ENCODE results near the gene FBN2.

The FBN2 gene

DNA sequence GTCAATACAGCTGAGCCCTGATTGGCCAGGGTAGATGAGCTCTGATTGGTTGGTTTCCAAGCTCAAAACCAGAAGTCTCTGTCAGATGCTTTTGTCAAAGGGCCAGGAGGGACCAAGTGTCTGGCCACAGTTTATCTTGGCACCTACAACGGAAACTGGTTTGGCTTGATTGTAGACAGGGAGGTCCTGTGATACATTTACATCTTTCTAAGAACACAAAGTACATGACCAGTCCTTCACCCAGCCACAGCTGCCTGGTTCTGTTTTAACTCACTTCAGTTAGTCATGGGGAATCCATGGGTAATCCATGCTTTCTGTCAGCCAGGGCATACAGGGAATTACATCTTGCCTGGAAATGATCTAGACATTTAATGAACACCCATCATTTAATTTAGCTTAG lies 283.3 kb downstream of the FBN2 start:
- no peak for TF ChIP-seq POLR2AphosphoS5 (IDR thresholded peaks at IDR 0.05; ENCODE audit: low read depth, low read length)
- TF ChIP-seq POLR2A (IDR thresholded peaks at IDR 0.05; ENCODE audit: low read depth, low read length) = no peak
- TF ChIP-seq TAF1 (IDR thresholded peaks at IDR 0.05; ENCODE audit: borderline replicate concordance, low read depth, low read length) = no peak
- no peak for DNase-seq (ENCODE audit: insufficient read length)
- FAIRE-seq = no peak

DNA sequence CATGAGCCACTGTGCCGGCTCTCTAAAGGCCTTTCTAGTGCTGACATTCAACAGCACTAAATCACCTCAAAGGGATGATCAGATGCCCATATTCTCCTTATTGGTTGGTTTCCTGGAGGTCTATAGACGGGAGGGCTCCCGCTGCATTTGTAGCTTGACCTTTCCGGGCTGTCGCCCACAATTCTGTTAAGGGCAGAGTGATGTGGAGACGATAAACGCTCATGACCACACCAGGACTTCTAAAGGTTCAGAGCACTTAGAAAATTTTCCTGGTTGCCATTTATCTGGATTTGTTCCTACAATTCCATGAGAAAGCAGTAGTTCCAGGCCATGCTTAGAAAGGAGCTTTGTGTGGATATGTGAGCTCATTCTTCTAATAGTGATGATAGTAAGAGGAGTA lies 284.2 kb downstream of the FBN2 start:
- DNase-seq (ENCODE audit: insufficient read length) (no peak), FAIRE-seq (no peak)
- TF ChIP-seq TAF1 (IDR thresholded peaks at IDR 0.05; ENCODE audit: borderline replicate concordance, low read depth, low read length) (no peak), POLR2A (IDR thresholded peaks at IDR 0.05; ENCODE audit: low read depth, low read length) (no peak), POLR2AphosphoS5 (IDR thresholded peaks at IDR 0.05; ENCODE audit: low read depth, low read length) (no peak)

DNA sequence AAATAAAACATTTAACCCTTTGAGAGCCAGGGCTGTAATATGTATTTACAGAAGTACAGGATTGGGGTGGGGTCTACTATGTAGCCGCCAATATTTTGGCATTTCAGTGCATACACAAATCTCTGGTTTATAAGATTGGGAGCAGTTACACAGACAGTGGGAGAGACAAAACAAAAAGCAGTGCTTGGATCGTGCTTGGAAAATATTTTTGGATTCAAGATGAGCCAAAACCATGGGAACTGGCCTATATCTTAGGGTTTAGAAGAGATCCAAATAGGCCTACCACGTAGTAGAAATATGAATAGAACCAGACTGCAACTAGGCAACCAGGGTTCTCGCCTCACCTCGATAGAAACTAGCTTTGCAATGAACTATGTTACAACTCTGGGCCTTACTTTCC lies 284.9 kb downstream of the FBN2 start:
- FAIRE-seq (no peak), DNase-seq (ENCODE audit: insufficient read length) (no peak)
- TF ChIP-seq POLR2AphosphoS5 (IDR thresholded peaks at IDR 0.05; ENCODE audit: low read depth, low read length) (no peak), POLR2A (IDR thresholded peaks at IDR 0.05; ENCODE audit: low read depth, low read length) (no peak), TAF1 (IDR thresholded peaks at IDR 0.05; ENCODE audit: borderline replicate concordance, low read depth, low read length) (no peak)

DNA sequence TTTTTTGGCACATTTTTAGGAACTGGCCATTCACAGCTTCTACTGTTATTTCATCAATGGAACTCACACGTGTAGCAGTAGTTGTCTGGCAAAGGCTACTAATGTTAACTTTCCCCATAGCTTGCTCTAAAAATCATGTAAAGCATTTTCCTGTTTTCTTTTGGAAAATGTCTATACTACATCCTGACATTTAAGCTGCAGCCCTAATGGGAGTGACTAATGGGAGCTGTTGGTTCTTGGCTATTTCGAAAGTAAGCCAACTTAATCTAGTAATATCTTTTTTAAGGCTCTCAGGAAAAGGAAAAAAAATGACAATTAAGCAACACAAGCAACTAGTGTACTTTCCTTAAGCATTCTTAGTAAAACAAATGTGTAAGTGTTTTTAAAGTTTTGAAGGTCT lies 285.3 kb downstream of the FBN2 start:
- FAIRE-seq (no peak), DNase-seq (ENCODE audit: insufficient read length) (no peak)
- TF ChIP-seq POLR2AphosphoS5 (IDR thresholded peaks at IDR 0.05; ENCODE audit: low read depth, low read length) (no peak), TAF1 (IDR thresholded peaks at IDR 0.05; ENCODE audit: borderline replicate concordance, low read depth, low read length) (no peak), POLR2A (IDR thresholded peaks at IDR 0.05; ENCODE audit: low read depth, low read length) (no peak)

DNA sequence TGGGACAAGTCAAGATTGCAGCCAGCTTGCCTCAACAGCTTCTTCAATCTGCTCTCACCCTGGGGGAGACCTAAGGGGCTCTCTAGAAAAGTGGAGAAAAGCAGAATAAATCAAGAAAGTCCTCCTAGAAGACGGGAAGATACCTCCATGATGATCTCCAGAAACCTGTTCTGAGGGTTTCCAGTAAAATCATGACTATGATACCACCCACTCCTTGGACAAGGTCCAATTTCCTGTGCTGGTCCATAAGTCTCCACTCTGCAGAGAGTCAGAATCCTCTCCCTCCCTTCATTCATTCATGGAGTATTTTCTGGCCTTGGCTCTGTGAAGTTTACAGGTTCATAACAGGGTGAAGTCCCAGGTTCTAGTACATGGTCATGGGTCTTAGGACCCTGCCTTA lies 285.8 kb downstream of the FBN2 start:
- DNase-seq (ENCODE audit: insufficient read length) (no peak), FAIRE-seq (no peak)
- TF ChIP-seq POLR2AphosphoS5 (IDR thresholded peaks at IDR 0.05; ENCODE audit: low read depth, low read length) (no peak), TAF1 (IDR thresholded peaks at IDR 0.05; ENCODE audit: borderline replicate concordance, low read depth, low read length) (no peak), POLR2A (IDR thresholded peaks at IDR 0.05; ENCODE audit: low read depth, low read length) (no peak)

DNA sequence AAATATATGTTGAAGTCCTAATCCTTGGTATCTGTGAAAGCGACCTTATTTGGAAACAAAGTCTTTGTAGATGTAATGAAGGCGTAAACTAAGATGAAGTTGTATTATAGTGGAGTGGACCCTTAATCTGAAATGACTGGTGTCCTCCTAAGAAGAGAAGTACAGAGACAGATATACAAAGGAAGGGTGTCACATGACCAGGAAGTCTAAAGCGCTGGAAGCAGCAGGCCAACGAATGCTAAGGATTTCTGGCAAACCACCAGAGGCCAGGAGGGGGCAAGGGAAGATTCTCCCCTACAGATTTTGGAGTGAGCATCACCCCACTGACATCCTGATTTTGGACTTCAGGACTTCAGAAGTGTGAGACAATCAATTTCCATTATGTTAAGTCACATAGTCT lies 292.1 kb downstream of the FBN2 start:
- no peak for DNase-seq (ENCODE audit: insufficient read length)
- FAIRE-seq = no peak
- TF ChIP-seq TAF1 (IDR thresholded peaks at IDR 0.05; ENCODE audit: borderline replicate concordance, low read depth, low read length) (no peak), POLR2AphosphoS5 (IDR thresholded peaks at IDR 0.05; ENCODE audit: low read depth, low read length) (no peak), POLR2A (IDR thresholded peaks at IDR 0.05; ENCODE audit: low read depth, low read length) (no peak)

DNA sequence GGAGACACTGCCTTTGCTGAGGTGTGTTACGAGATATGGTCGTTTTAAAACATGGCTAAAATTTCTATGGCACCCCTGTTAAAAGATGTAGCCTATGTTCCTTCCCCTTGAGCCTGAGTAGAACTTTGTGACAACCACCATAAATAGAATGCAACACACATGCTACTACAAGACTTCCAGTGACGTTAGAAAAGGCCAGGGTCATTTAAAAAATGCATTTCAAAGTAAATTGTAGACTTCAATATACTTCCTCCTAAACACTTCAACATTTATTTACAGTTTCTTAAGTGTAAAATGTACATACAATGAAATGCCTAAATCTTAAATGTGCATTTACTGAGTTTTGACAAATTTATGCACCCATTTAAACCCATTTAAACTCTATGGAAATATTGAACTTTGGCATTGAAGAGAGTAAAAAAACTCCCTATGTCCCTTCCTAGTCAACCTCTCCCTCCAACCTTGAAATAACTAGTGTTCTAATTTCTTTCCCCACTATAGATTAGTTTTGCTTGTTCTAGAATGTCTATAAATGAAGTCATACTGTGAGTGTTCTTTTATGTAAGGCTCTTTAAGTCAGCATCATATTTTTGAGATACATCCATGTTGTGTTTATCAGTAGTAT lies 294.0 kb downstream of the FBN2 start:
- FAIRE-seq (no peak), DNase-seq (ENCODE audit: insufficient read length) (no peak)
- no peak for TF ChIP-seq POLR2AphosphoS5 (IDR thresholded peaks at IDR 0.05; ENCODE audit: low read depth, low read length)
- no peak for TF ChIP-seq TAF1 (IDR thresholded peaks at IDR 0.05; ENCODE audit: borderline replicate concordance, low read depth, low read length)
- no peak for TF ChIP-seq POLR2A (IDR thresholded peaks at IDR 0.05; ENCODE audit: low read depth, low read length)

DNA sequence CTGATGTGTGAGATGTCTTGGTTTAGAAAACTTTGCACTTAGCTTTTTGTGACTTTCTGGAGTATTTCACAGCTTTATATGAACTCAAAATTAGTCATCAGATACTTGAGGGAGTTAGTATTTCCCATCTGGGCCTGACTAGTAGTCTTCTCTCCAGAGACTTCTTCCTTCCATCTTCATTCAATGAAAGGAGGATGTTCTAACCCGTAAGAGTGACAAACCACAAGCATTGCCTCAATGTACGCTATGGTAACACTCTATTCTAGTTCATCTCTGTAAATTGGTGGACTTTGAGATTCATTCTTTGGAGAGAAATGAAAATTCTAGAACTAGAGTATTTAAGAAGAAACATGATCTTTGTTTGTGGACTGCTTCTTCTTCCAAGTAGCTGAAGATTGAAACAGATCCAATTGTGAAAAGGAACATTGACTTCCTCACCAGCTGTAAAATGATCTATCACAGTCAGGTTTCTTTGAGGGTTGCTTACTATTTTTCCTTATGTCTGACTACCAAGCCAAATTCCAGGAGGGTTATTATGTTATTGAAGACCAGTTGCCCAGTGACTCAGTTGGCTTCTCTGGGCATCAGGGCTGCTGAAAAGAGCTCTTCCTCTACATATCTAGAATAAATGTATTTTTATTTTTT lies 296.9 kb downstream of the FBN2 start:
- DNase-seq (ENCODE audit: insufficient read length) (no peak), FAIRE-seq (no peak)
- no peak for TF ChIP-seq TAF1 (IDR thresholded peaks at IDR 0.05; ENCODE audit: borderline replicate concordance, low read depth, low read length)
- TF ChIP-seq POLR2A (IDR thresholded peaks at IDR 0.05; ENCODE audit: low read depth, low read length) = no peak
- TF ChIP-seq POLR2AphosphoS5 (IDR thresholded peaks at IDR 0.05; ENCODE audit: low read depth, low read length) = no peak

DNA sequence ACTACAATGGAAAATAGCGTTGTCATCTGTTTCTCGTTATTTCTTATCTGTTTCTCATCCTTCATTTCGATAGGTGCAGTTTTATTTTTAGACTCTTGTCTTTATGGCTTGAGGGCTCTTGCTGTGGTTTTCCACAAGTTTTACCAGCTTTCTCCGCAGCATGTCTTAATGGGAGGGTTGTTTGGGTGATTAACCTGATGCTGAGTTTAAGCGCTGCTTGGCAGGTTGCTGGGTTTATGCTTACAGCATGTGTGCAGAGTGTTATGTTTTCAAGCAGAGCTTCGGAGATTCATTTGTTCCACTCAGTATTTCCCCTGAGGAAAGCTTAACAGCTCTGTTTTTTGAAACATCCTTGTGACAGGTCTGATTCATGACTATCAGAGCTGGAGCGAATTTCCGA lies 300.5 kb downstream of the FBN2 start:
- no peak for FAIRE-seq
- TF ChIP-seq POLR2AphosphoS5 (IDR thresholded peaks at IDR 0.05; ENCODE audit: low read depth, low read length) (no peak), POLR2A (IDR thresholded peaks at IDR 0.05; ENCODE audit: low read depth, low read length) (no peak), TAF1 (IDR thresholded peaks at IDR 0.05; ENCODE audit: borderline replicate concordance, low read depth, low read length) (no peak)

DNA sequence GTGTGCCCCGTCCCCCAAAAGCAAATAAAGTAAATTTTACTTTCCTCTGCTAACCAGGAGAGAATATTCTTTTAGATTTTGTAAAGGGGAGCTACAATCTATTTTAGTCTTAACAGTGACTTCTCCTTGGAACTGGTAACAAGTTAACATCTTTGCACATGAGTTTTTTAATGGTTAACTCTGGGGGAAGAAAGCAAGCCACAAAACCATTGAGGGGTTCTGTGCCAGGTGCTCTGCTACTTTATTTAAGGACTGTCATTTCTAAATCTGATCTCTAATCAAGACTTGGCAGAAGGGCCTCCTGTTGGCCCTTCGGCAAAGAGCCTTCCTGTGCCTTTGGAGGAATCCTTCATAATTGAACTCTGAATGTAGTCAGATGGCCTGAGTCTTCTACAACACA lies 301.0 kb downstream of the FBN2 start:
- FAIRE-seq (no peak), DNase-seq (ENCODE audit: insufficient read length) (no peak)
- no peak for TF ChIP-seq POLR2AphosphoS5 (IDR thresholded peaks at IDR 0.05; ENCODE audit: low read depth, low read length)
- TF ChIP-seq TAF1 (IDR thresholded peaks at IDR 0.05; ENCODE audit: borderline replicate concordance, low read depth, low read length) = no peak
- TF ChIP-seq POLR2A (IDR thresholded peaks at IDR 0.05; ENCODE audit: low read depth, low read length) = no peak

More for the DNA sequence above, 300.5 kb downstream of the FBN2 start:
- DNase-seq (ENCODE audit: insufficient read length) = no peak

DNA sequence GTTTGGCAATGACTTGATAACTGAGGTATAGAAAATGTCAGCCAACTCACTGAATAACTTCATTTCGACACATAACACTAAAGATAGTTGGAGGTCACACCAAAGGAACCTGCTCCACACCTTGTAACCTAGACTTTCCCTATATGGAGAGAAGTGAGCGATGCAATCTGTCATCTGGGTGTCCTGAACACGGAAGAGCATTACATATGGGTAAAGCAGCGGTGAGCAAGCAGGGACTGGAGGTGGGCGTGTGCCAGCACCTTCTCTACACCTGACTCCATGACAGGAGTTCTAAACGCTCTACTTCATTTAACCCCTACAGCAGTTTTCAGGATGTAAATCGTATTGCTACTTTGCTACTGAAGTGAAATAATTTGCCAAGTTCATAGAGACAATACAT lies 301.7 kb downstream of the FBN2 start:
- TF ChIP-seq POLR2A (IDR thresholded peaks at IDR 0.05; ENCODE audit: low read depth, low read length) (no peak), TAF1 (IDR thresholded peaks at IDR 0.05; ENCODE audit: borderline replicate concordance, low read depth, low read length) (no peak), POLR2AphosphoS5 (IDR thresholded peaks at IDR 0.05; ENCODE audit: low read depth, low read length) (no peak)
- FAIRE-seq = no peak

DNA sequence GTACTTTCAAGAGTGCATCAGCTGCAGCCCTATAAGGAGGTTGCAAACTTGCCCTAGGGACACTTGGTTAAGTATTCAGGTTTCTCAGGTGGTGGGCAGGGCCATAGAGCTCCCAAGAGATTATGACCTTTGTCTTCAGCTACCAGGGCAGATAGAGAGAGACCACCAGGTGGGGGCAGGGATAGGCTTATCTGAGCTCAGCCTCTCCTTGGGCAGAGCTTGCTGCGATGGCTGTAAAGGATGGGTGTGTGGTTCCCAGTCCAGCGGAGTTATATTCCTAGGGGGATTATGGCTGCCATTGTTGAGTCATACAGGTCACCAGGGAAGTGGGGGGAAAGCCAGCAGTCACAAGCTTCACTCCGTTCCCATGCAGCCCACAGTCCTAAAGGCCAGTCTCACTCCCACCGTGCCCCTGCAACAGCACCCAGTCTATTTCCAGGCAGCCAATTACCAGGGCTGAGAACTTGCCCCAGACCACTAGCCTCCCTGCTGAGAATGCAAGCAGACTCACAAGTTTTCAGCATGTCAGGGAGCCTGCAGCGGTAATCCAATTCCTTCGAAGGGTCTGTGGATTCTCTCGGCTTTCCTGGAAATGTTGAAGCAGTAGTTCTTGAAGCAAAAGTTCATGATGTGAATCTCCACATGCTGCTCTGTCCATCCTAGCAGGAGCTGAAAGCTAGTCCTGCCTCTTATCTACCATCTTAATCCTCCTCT lies 303.0 kb downstream of the FBN2 start:
- peak; percentile 46 for FAIRE-seq
- TF ChIP-seq TAF1 (IDR thresholded peaks at IDR 0.05; ENCODE audit: borderline replicate concordance, low read depth, low read length) (no peak), POLR2A (IDR thresholded peaks at IDR 0.05; ENCODE audit: low read depth, low read length) (no peak), POLR2AphosphoS5 (IDR thresholded peaks at IDR 0.05; ENCODE audit: low read depth, low read length) (no peak)
- DNase-seq (ENCODE audit: insufficient read length) = no peak

More for the DNA sequence above, 301.7 kb downstream of the FBN2 start:
- no peak for DNase-seq (ENCODE audit: insufficient read length)
